ENCODE results near the gene TTLL1.

DNA sequence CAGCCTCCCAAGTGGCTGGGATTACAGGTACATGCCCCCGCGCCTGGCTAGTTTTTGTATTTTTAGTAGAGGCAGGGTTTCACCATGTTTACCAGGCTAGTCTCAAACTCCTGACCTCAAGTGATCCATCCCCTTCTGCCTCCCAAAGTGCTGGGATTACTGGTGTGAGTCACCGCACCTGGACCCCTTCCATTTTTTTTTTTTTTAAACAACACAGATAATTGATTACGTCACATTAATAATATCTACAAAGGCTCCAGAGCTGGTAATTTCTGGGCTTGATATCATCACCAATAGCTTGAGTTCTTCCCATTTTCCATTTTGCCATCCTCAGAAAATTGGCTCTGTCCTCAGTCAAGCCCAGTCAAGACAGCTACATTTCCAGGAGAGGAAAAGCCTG lies 7.2 kb downstream of the TTLL1 start:
- no peak for TF ChIP-seq GATA1 (IDR thresholded peaks at IDR 0.05; ENCODE audit: low read depth, low read length)
- no peak for TF ChIP-seq POLR2A (IDR thresholded peaks at IDR 0.05; ENCODE audit: low read length)
